ENCODE measurements around the gene AQP7. TPM values are rescaled to one million over a fixed set of nuclear protein-coding genes. Genes with fewer than 3 reads are reported as not detected.
"Not testable (repeated sequence)": the region's sequence is repeated elsewhere in the genome, so short reads cannot be mapped to it uniquely, and the experiment has no call there.

AQP7 gene
- total RNA-seq: 10 to 100 TPM in 2 of 4 donors, 1 to 10 TPM in 2; 2.7 to 20.7 (median 9.6) TPM

GRCh38 chr9:33402371-33402770 is at the start of gene AQP7:
TSS of gene AQP7 (minus strand) at chr9:33402568. CDS start at chr9:33401262, 1,306 bp downstream.
- not testable (repeated sequence) for H3K4me3 ChIP-seq (ENCODE audit: low read depth, poor library complexity, severe bottlenecking); DNase-seq (ENCODE audit: low spot score in 2 of 2)
- intact Hi-C loops (cut with DNase I; ENCODE audit: low total_unique reads): loop anchor here (5.0 kb wide), 1 partner anchor 65 kb away; no protein-coding TSS in a partner anchor
- WGBS, 2 donors: 73 to 83% methylated on average over 4 to 10 of the region's 10 CpGs

GRCh38 chr9:33450621-33451146 is 48.3 kb upstream of the AQP7 start:
- WGBS, 2 donors: 66 to 74% methylated on average over 4 of the region's 4 CpGs
- intact Hi-C loops (cut with DNase I; ENCODE audit: low total_unique reads): no loop called here
- DNase-seq (ENCODE audit: low spot score in 2 of 2): no peak
- TF ChIP-seq POLR2A (IDR thresholded peaks at IDR 0.05) (no peak), CTCF (IDR thresholded peaks at IDR 0.05) (no peak)
- H3K4me3 ChIP-seq (ENCODE audit: low read depth, poor library complexity, severe bottlenecking): no peak overlapping the region

GRCh38 chr9:33449715-33450114 is 47.3 kb upstream of the AQP7 start:
- TF ChIP-seq POLR2A (IDR thresholded peaks at IDR 0.05) (no peak), CTCF (IDR thresholded peaks at IDR 0.05) (no peak)
- no peak for DNase-seq (ENCODE audit: low spot score in 2 of 2)
- 80 to 88% methylated on average over 5 of the region's 5 CpGs for WGBS, 2 donors
- intact Hi-C loops (cut with DNase I; ENCODE audit: low total_unique reads): no loop called here
- H3K4me3 ChIP-seq (ENCODE audit: low read depth, poor library complexity, severe bottlenecking): no peak overlapping the region

- H3K4me3 ChIP-seq (ENCODE audit: low read depth, poor library complexity, severe bottlenecking): peak overlapping the region; percentile 50
- no peak for TF ChIP-seq POLR2A (IDR thresholded peaks at IDR 0.05)
- no peak for TF ChIP-seq CTCF (IDR thresholded peaks at IDR 0.05)
- 16 to 18% methylated on average over 20 of the region's 20 CpGs for WGBS, 2 donors
- DNase-seq (ENCODE audit: low spot score in 2 of 2): peak in 1 of 2 donors; percentile 73
- intact Hi-C loops (cut with DNase I; ENCODE audit: low total_unique reads): no loop called here
Observed at GRCh38 chr9:33447799-33448553, 45.6 kb upstream of the AQP7 start.

GRCh38 chr9:33446946-33447798 is 44.8 kb upstream of the AQP7 start, which contains the start of gene AQP3:
TSS of gene AQP3 (minus strand) at chr9:33447593. CDS start at chr9:33447530, 63 bp downstream.
- peak within 1 kb of the TSS; percentile 50 for H3K4me3 ChIP-seq (ENCODE audit: low read depth, poor library complexity, severe bottlenecking)
- intact Hi-C loops (cut with DNase I; ENCODE audit: low total_unique reads): no loop called here
- TF ChIP-seq POLR2A (IDR thresholded peaks at IDR 0.05): no peak
- no peak for TF ChIP-seq CTCF (IDR thresholded peaks at IDR 0.05)
- WGBS, 2 donors: 0 to 2% methylated on average over 37 to 42 of the region's 50 CpGs
- DNase-seq (ENCODE audit: low spot score in 2 of 2): peak; percentile 59 to 96

Measured in lower leg skin (tissue), 4 donors.